Measurements from ENCODE around the gene ALKAL2.

- TF ChIP-seq, protein P1, sequence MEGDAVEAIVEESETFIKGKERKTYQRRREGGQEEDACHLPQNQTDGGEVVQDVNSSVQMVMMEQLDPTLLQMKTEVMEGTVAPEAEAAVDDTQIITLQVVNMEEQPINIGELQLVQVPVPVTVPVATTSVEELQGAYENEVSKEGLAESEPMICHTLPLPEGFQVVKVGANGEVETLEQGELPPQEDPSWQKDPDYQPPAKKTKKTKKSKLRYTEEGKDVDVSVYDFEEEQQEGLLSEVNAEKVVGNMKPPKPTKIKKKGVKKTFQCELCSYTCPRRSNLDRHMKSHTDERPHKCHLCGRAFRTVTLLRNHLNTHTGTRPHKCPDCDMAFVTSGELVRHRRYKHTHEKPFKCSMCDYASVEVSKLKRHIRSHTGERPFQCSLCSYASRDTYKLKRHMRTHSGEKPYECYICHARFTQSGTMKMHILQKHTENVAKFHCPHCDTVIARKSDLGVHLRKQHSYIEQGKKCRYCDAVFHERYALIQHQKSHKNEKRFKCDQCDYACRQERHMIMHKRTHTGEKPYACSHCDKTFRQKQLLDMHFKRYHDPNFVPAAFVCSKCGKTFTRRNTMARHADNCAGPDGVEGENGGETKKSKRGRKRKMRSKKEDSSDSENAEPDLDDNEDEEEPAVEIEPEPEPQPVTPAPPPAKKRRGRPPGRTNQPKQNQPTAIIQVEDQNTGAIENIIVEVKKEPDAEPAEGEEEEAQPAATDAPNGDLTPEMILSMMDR (IDR thresholded peaks at IDR 0.05): no peak
- no peak for TF ChIP-seq POLR2A (IDR thresholded peaks at IDR 0.05)
These were observed 1.0 kb downstream of the ALKAL2 start for GRCh38 chr2:286774-287392.
